ENCODE measurements around the gene EXD3. TPM values are rescaled to one million over a fixed set of nuclear protein-coding genes. Genes with fewer than 3 reads are reported as not detected.
A peak's percentile ranks its signal among the peaks of the same experiment; 100 is the strongest.

The EXD3 gene
- total and polyA plus RNA-seq, 2 of the 13 experiments (the other 11 are each of a cell fraction or from before 2014, with no cell fraction given): 2.7 to 4.8 TPM

DNA sequence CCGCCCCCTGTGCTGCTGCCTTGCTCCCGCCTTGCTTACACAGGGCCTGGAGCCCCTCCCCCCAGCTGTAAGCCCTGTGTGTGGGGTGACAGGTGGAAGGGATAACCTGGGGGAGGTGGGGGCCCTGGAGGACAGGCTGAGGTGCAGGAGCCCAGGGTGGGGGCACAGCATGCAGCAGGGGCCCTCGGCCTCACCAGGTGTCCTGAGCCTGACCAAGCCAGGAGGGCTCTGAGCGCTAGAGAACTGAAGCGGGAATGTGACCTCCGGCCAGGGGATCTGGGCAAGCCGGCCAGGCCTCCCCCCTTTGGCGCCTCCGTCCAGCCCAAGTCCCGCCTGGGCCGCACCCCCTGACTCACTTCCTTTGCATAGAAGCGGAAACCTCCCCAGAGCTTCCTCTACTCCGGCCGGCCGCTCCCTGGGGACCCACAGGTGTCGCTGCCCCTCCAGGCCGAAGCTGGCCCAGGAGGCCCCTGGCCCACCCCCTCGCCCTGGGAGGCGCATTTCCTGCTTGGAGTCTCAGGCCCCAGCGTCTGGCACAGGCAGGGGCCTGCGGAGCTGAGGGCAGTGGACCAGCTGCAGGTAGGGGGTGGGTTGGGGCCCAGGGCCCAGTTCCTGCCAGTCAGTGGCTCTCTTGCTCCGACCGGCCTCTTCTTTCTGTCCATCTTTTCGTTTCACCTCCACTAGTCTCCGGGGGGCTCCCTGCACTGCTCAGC, 145.5 kb downstream of the EXD3 start, which contains the start of gene TOR4A (continued):
- TF ChIP-seq, protein P1, sequence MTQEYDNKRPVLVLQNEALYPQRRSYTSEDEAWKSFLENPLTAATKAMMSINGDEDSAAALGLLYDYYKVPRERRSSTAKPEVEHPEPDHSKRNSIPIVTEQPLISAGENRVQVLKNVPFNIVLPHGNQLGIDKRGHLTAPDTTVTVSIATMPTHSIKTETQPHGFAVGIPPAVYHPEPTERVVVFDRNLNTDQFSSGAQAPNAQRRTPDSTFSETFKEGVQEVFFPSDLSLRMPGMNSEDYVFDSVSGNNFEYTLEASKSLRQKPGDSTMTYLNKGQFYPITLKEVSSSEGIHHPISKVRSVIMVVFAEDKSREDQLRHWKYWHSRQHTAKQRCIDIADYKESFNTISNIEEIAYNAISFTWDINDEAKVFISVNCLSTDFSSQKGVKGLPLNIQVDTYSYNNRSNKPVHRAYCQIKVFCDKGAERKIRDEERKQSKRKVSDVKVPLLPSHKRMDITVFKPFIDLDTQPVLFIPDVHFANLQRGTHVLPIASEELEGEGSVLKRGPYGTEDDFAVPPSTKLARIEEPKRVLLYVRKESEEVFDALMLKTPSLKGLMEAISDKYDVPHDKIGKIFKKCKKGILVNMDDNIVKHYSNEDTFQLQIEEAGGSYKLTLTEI (CRISPR knock-in tag; conservative IDR thresholded peaks at IDR 0.05): no peak
- TF ChIP-seq, protein P2, sequence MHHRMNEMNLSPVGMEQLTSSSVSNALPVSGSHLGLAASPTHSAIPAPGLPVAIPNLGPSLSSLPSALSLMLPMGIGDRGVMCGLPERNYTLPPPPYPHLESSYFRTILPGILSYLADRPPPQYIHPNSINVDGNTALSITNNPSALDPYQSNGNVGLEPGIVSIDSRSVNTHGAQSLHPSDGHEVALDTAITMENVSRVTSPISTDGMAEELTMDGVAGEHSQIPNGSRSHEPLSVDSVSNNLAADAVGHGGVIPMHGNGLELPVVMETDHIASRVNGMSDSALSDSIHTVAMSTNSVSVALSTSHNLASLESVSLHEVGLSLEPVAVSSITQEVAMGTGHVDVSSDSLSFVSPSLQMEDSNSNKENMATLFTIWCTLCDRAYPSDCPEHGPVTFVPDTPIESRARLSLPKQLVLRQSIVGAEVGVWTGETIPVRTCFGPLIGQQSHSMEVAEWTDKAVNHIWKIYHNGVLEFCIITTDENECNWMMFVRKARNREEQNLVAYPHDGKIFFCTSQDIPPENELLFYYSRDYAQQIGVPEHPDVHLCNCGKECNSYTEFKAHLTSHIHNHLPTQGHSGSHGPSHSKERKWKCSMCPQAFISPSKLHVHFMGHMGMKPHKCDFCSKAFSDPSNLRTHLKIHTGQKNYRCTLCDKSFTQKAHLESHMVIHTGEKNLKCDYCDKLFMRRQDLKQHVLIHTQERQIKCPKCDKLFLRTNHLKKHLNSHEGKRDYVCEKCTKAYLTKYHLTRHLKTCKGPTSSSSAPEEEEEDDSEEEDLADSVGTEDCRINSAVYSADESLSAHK (CRISPR knock-in tag; IDR thresholded peaks at IDR 0.05; ENCODE audit: borderline replicate concordance): no peak
- TF ChIP-seq DNMT1 (CRISPR knock-in tag; IDR thresholded peaks at IDR 0.05) (no peak), ZNF614 (CRISPR knock-in tag; IDR thresholded peaks at IDR 0.05; ENCODE audit: borderline replicate concordance) (no peak; the same call in 1 of the 2 replicates), ZNF510 (CRISPR knock-in tag; IDR thresholded peaks at IDR 0.05; ENCODE audit: low read depth) (no peak), ZNF101 (CRISPR knock-in tag; IDR thresholded peaks at IDR 0.05; ENCODE audit: borderline replicate concordance, low read depth) (no peak), LCORL (IDR thresholded peaks at IDR 0.05) (no peak), LCORL (CRISPR knock-in tag; IDR thresholded peaks at IDR 0.05) (peak; percentile 90), ELF3 (CRISPR knock-in tag; IDR thresholded peaks at IDR 0.05) (peak; percentile 96), ESRRA (CRISPR knock-in tag; IDR thresholded peaks at IDR 0.05; ENCODE audit: low read depth) (peak; percentile 18; the same call in 1 of the 2 replicates), TRIM24 (CRISPR knock-in tag; IDR thresholded peaks at IDR 0.05) (no peak), ZNF383 (CRISPR knock-in tag; IDR thresholded peaks at IDR 0.05; ENCODE audit: borderline replicate concordance) (no peak), ZFY (CRISPR knock-in tag; IDR thresholded peaks at IDR 0.05) (peak; percentile 95), FIP1L1 (IDR thresholded peaks at IDR 0.05; ENCODE audit: borderline replicate concordance, insufficient read depth, low read depth, low read length) (no peak), ZNF501 (CRISPR knock-in tag; IDR thresholded peaks at IDR 0.05) (peak; percentile 84), CHD2 (IDR thresholded peaks at IDR 0.05; ENCODE audit: low read depth, low read length) (no peak), MYNN (CRISPR knock-in tag; IDR thresholded peaks at IDR 0.05; ENCODE audit: low read depth) (no peak), ZNF382 (CRISPR knock-in tag; IDR thresholded peaks at IDR 0.05; ENCODE audit: borderline replicate concordance) (no peak)
- TF ChIP-seq, protein P3, sequence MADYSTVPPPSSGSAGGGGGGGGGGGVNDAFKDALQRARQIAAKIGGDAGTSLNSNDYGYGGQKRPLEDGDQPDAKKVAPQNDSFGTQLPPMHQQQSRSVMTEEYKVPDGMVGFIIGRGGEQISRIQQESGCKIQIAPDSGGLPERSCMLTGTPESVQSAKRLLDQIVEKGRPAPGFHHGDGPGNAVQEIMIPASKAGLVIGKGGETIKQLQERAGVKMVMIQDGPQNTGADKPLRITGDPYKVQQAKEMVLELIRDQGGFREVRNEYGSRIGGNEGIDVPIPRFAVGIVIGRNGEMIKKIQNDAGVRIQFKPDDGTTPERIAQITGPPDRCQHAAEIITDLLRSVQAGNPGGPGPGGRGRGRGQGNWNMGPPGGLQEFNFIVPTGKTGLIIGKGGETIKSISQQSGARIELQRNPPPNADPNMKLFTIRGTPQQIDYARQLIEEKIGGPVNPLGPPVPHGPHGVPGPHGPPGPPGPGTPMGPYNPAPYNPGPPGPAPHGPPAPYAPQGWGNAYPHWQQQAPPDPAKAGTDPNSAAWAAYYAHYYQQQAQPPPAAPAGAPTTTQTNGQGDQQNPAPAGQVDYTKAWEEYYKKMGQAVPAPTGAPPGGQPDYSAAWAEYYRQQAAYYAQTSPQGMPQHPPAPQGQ (CRISPR knock-in tag; IDR thresholded peaks at IDR 0.05; ENCODE audit: borderline replicate concordance): no peak
- TF ChIP-seq, protein P4, sequence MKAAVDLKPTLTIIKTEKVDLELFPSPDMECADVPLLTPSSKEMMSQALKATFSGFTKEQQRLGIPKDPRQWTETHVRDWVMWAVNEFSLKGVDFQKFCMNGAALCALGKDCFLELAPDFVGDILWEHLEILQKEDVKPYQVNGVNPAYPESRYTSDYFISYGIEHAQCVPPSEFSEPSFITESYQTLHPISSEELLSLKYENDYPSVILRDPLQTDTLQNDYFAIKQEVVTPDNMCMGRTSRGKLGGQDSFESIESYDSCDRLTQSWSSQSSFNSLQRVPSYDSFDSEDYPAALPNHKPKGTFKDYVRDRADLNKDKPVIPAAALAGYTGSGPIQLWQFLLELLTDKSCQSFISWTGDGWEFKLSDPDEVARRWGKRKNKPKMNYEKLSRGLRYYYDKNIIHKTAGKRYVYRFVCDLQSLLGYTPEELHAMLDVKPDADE (CRISPR knock-in tag; IDR thresholded peaks at IDR 0.05): no peak
- TF ChIP-seq, protein P5, sequence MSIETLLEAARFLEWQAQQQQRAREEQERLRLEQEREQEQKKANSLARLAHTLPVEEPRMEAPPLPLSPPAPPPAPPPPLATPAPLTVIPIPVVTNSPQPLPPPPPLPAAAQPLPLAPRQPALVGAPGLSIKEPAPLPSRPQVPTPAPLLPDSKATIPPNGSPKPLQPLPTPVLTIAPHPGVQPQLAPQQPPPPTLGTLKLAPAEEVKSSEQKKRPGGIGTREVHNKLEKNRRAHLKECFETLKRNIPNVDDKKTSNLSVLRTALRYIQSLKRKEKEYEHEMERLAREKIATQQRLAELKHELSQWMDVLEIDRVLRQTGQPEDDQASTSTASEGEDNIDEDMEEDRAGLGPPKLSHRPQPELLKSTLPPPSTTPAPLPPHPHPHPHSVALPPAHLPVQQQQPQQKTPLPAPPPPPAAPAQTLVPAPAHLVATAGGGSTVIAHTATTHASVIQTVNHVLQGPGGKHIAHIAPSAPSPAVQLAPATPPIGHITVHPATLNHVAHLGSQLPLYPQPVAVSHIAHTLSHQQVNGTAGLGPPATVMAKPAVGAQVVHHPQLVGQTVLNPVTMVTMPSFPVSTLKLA (IDR thresholded peaks at IDR 0.05): peak; percentile 4; the same call in 1 of the 2 replicates
